H1 (cell line): ENCODE data around the gene MAMSTR. TPM values are rescaled to one million over a fixed set of nuclear protein-coding genes. Genes with fewer than 3 reads are reported as not detected.
A peak's percentile ranks its signal among the peaks of the same experiment; 100 is the strongest.

Source experiments
- CTCF ChIA-PET: fragments of 300-600 bp; sonication (Branson Sonifier 250); formaldehyde crosslinking; loops from one replicate; lab custom pipeline; 2021; ENCODE audit not compliant: partially characterized antibody; lab: Charles Lee
- POLR2A ChIA-PET: fragments of 300-600 bp; sonication (Branson Sonifier 250); formaldehyde crosslinking; loops from one replicate; lab custom pipeline; 2021; ENCODE audit warnings: inconsistent platforms; ENCODE audit not compliant: partially characterized antibody; lab: Charles Lee
- DNase-seq, 2 experiments: peaks; one replicate each; pipeline versions ENCODE4 v3.0.0 to v3.0.0-alpha.2; 2010 to 2022; ENCODE audit warnings: low spot score in 2 of 2, low read depth in 1 of 2, mixed read lengths in 1 of 2
- FAIRE-seq: peaks from 2 replicates; lab custom pipeline; 2011; peaks lifted over from hg19 to GRCh38; lab: Jason Lieb, UNC
- H2AFZ ChIP-seq: 2 replicates; pipeline ENCODE4 v1.8.1; 2012; ENCODE audit warnings: low read length, inconsistent platforms
- H2AK5ac ChIP-seq: 2 replicates; pipeline ENCODE4 v1.6.1; 2013; ENCODE audit warnings: low read depth, low read length
- H2BK120ac ChIP-seq: replicated peaks from 2 replicates; pipeline ENCODE3; 2013; ENCODE audit warnings: low read depth, low read length, inconsistent platforms
- H2BK12ac ChIP-seq: 2 replicates; pipeline ENCODE4 v1.6.1; 2013; ENCODE audit warnings: low read depth, low read length
- H2BK15ac ChIP-seq: 2 replicates; pipeline ENCODE4 v1.6.1; 2013; ENCODE audit warnings: low read length
- H2BK20ac ChIP-seq: 2 replicates; pipeline ENCODE4 v1.6.1; 2013; ENCODE audit warnings: low read length
- H2BK5ac ChIP-seq: 2 replicates; pipeline ENCODE4 v1.6.1; 2013; ENCODE audit warnings: low read depth, low read length
- H3K14ac ChIP-seq: 2 replicates; pipeline ENCODE4 v1.6.1; 2013; ENCODE audit warnings: inconsistent platforms; ENCODE audit not compliant: insufficient read length
- H3K18ac ChIP-seq: 2 replicates; pipeline ENCODE4 v1.6.1; 2013; ENCODE audit warnings: low read length; ENCODE audit errors: extremely low read depth
- H3K23ac ChIP-seq: 2 replicates; pipeline ENCODE4 v1.6.1; 2013; ENCODE audit warnings: inconsistent platforms; ENCODE audit not compliant: insufficient read length
- H3K23me2 ChIP-seq: 2 replicates; pipeline ENCODE4 v1.6.1; 2013; ENCODE audit warnings: low read depth, low read length
- H3K27ac ChIP-seq: 2 replicates; pipeline ENCODE4 v1.6.1; 2011; ENCODE audit warnings: low read depth, low read length, inconsistent platforms
- H3K27me3 ChIP-seq, 4 experiments: replicated peaks in 1 of 4; 1 replicate in 1 of 4; 2 replicates in 3 of 4; pipeline versions ENCODE4 v1.6.1 to v1.8.1; 2011 to 2013; ENCODE audit warnings: low read length in 3 of 4, mild to moderate bottlenecking in 3 of 4, inconsistent platforms in 2 of 4, mixed read lengths in 2 of 4, moderate library complexity in 1 of 4; ENCODE audit not compliant: control insufficient read depth in 3 of 4, insufficient read depth in 3 of 4; ENCODE audit errors: extremely low read depth in 1 of 4
- H3K36me3 ChIP-seq, 4 experiments: 2 replicates each; pipeline versions ENCODE4 v1.6.1 to v1.8.1; 2011 to 2013; ENCODE audit warnings: mild to moderate bottlenecking in 4 of 4, low read length in 3 of 4, moderate library complexity in 2 of 4, control low read depth in 1 of 4, inconsistent platforms in 1 of 4; ENCODE audit not compliant: insufficient read depth in 4 of 4, control insufficient read depth in 2 of 4
- H3K4ac ChIP-seq: replicated peaks from 2 replicates; pipeline ENCODE3; 2013; ENCODE audit warnings: low read length, low read depth, mixed read lengths, inconsistent platforms; ENCODE audit not compliant: insufficient read length
- H3K4me1 ChIP-seq, 4 experiments: replicated peaks in 1 of 4; 1 replicate in 1 of 4; 2 replicates in 3 of 4; pipeline versions ENCODE4 v1.6.1 to v1.8.1; 2011 to 2013; ENCODE audit warnings: low read length in 3 of 4, inconsistent platforms in 2 of 4, mixed read lengths in 1 of 4; ENCODE audit not compliant: insufficient read depth in 4 of 4, control insufficient read depth in 3 of 4
- H3K4me2 ChIP-seq, 2 experiments: 2 replicates each; pipeline versions ENCODE4 v1.6.1 to v1.8.1; 2011 to 2013; ENCODE audit warnings: low read depth in 2 of 2, low read length in 2 of 2, control low read depth in 1 of 2, inconsistent platforms in 1 of 2, mild to moderate bottlenecking in 1 of 2; ENCODE audit not compliant: insufficient read depth in 1 of 2
- H3K4me3 ChIP-seq, 4 experiments: fragments of 200-600, 300-600 bp in 1 of 4; sonication (generic), shearing (Covaris generic), sonication (Bioruptor Twin) in 1 of 4; 2 replicates each; pipeline versions ENCODE4 v1.5.1 to v1.8.1; 2011 to 2016; ENCODE audit warnings: low read length in 4 of 4, low read depth in 3 of 4, control low read depth in 2 of 4, inconsistent platforms in 2 of 4, mild to moderate bottlenecking in 2 of 4, mixed read lengths in 1 of 4, moderate library complexity in 1 of 4; ENCODE audit not compliant: insufficient read depth in 2 of 4; ENCODE audit errors: extremely low read depth in 1 of 4
- H3K56ac ChIP-seq: replicated peaks from 2 replicates; pipeline ENCODE3; 2013; ENCODE audit warnings: low read depth, mild to moderate bottlenecking, mixed read lengths, low read length, inconsistent platforms; ENCODE audit not compliant: insufficient read length
- H3K79me1 ChIP-seq: 2 replicates; pipeline ENCODE4 v1.6.1; 2013; ENCODE audit warnings: low read depth, low read length, control low read depth
- H3K79me2 ChIP-seq, 2 experiments: 2 replicates each; pipeline versions ENCODE4 v1.6.1 to v1.8.1; 2012 to 2013; ENCODE audit warnings: low read length in 2 of 2, mild to moderate bottlenecking in 2 of 2, inconsistent platforms in 1 of 2; ENCODE audit not compliant: insufficient read depth in 2 of 2, control insufficient read depth in 1 of 2
- H3K9ac ChIP-seq, 4 experiments: replicated peaks in 1 of 4; 1 replicate in 1 of 4; 2 replicates in 3 of 4; pipeline versions ENCODE4 v1.6.1 to v1.8.1; 2011 to 2013; ENCODE audit warnings: low read depth in 3 of 4, low read length in 3 of 4, control low read depth in 2 of 4, mild to moderate bottlenecking in 2 of 4, moderate library complexity in 2 of 4, inconsistent platforms in 1 of 4; ENCODE audit errors: extremely low read depth in 1 of 4
- H3K9me3 ChIP-seq, 2 experiments: 2 replicates each; pipeline versions ENCODE4 v1.6.1 to v1.8.1; 2012 to 2013; ENCODE audit warnings: mild to moderate bottlenecking in 2 of 2, moderate library complexity in 2 of 2, control low read depth in 1 of 2, inconsistent platforms in 1 of 2, low read depth in 1 of 2, low read length in 1 of 2, mixed read lengths in 1 of 2; ENCODE audit not compliant: insufficient read depth in 2 of 2
- H4K20me1 ChIP-seq, 2 experiments: replicated peaks in 1 of 2; 2 replicates each; pipeline versions ENCODE3 to v1.8.1; 2011 to 2013; ENCODE audit warnings: inconsistent platforms in 2 of 2, low read length in 2 of 2, mild to moderate bottlenecking in 1 of 2; ENCODE audit not compliant: insufficient read depth in 2 of 2, control insufficient read depth in 1 of 2
- H4K5ac ChIP-seq: 2 replicates; pipeline ENCODE4 v1.6.1; 2013; ENCODE audit warnings: low read length, low read depth, mixed read lengths, inconsistent platforms; ENCODE audit not compliant: insufficient read length
- H4K8ac ChIP-seq: 2 replicates; pipeline ENCODE4 v1.8.0; 2013; ENCODE audit warnings: mild to moderate bottlenecking, moderate library complexity, low read length, inconsistent platforms; ENCODE audit not compliant: insufficient read depth; ENCODE audit errors: extremely low read depth
- H4K91ac ChIP-seq: replicated peaks from 2 replicates; pipeline ENCODE3; 2013; ENCODE audit warnings: low read length, mixed read lengths, inconsistent platforms; ENCODE audit not compliant: insufficient read length
- KDM4A ChIP-seq: IDR thresholded peaks from one replicate; pipeline ENCODE4 v1.7.1; 2012; ENCODE audit warnings: low read depth, mild to moderate bottlenecking, moderate library complexity, low read length, inconsistent platforms; ENCODE audit not compliant: severe bottlenecking
- SIX5 ChIP-seq: IDR thresholded peaks from 2 replicates; pipeline ENCODE4 v1.6.1; 2011; ENCODE audit warnings: mild to moderate bottlenecking, low read depth, low read length
- WGBS, 2 experiments: shearing (Covaris generic) in 1 of 2; methylation state at CpG; one replicate each; pipeline versions ENCODE4 v1.1.6 to v1.1.7; 2013 to 2015; ENCODE audit warnings: low lambda C conversion rate in 2 of 2, mixed read lengths in 2 of 2, inconsistent platforms in 1 of 2, low coverage in 1 of 2, missing lambda C conversion rate in 1 of 2; ENCODE audit not compliant: insufficient replicate concordance in 2 of 2, insufficient coverage in 1 of 2, insufficient read length in 1 of 2; ENCODE audit errors: extremely low coverage in 1 of 2, missing lambda C conversion rate in 1 of 2; 5-methylcytosine and 5-hydroxymethylcytosine counted together
- polyA plus RNA-seq, 7 experiments: library from polyadenylated mRNA; depleted of rRNA in 3 of 7; stranded (reverse) in 5 of 7; unstranded in 2 of 7; fragments of >200 nt in 5 of 7; fragments of 200-250 nt in 2 of 7; gene quantifications; 1 replicate in 5 of 7; 2 replicates in 1 of 7; 4 replicates in 1 of 7; pipeline versions ENCODE4 v1.2.1 to v1.2.3, GENCODE V29; 2011 to 2013; ENCODE audit warnings: missing spikeins in 2 of 7, mixed read lengths in 2 of 7
- total RNA-seq: library from RNA; stranded (reverse); fragmentation: NEBNext Ultra II Directional; extraction: Animal tissue kit (Norgen Biotek cat#: 25700); gene quantifications from 2 replicates; pipeline ENCODE4 v1.2.1, GENCODE V29; 2021

Gene MAMSTR
- total and polyA plus RNA-seq, 2 of the 8 experiments (the other 6 are each of a cell fraction or from before 2014, with no cell fraction given), result 2.0 to 2.3 TPM

- Histone ChIP-seq H2BK15ac (peak within 1 kb of the TSS; percentile 84; the same call in 1 of the 2 replicates), H3K36me3 (no peaks in the 10 kb centered on the region), H2BK120ac (no peak within 1 kb of the TSS), H3K23ac (no peak within 1 kb of the TSS), H3K4me3 (peak within 1 kb of the TSS; percentile 38 to 75 (median 52)), H3K79me1 (no peaks in the 10 kb centered on the region), H3K79me2 (no peaks in the 10 kb centered on the region), H3K56ac (no peak within 1 kb of the TSS), H2AK5ac (no peak within 1 kb of the TSS; the same call in 1 of the 2 replicates), H2BK20ac (no peak within 1 kb of the TSS), H3K27ac (no peak within 1 kb of the TSS), H2BK12ac (peak within 1 kb of the TSS; percentile 17; the same call in 1 of the 2 replicates), H3K4me2 (peak within 1 kb of the TSS; percentile 75 to 95), H4K91ac (no peak within 1 kb of the TSS), H3K27me3 (peaks cover 3 to 19% (median 12%) of the 10 kb centered on the region in 4 experiments; a peak in 6 of 7 replicates), H3K18ac (peak within 1 kb of the TSS; percentile 32; the same call in 1 of the 2 replicates), H3K14ac (no peak within 1 kb of the TSS), H2AFZ (no peak within 1 kb of the TSS), H2BK5ac (0 out of 2 replicates have a peak within 1 kb of the TSS, but pooled peaks have one; percentile 9), H3K4me1 (peaks cover 5 to 26% (median 22%) of the 10 kb centered on the region in 4 experiments), H3K4ac (no peak within 1 kb of the TSS), H3K23me2 (peaks cover 10% of the 10 kb centered on the region; the same call in 1 of the 2 replicates), H3K9me3 (no peaks in the 10 kb centered on the region), H3K9ac (no peak within 1 kb of the TSS), H4K8ac (no peak within 1 kb of the TSS), H4K20me1 (no peaks in the 10 kb centered on the region), H4K5ac (no peak within 1 kb of the TSS)
- FAIRE-seq (no peak), DNase-seq (no peak)
- POLR2A ChIA-PET, result interaction anchor here (0.8 to 4.5 kb wide), 17 partner anchors 10 to 126 kb away, joined by 3 to 22 read pairs (median 8); partner anchors contain the start of genes CA11, FAM83E and FUT2
- 75% methylated on average over 23 of the region's 27 CpGs; no CpG with 5 or more reads in 1 of the 2 experiments for WGBS, 2 experiments
- TF ChIP-seq SIX5 (no peak), KDM4A (peak; percentile 4)
- CTCF ChIA-PET, result interaction anchor here (0.7 to 3.6 kb wide), 8 partner anchors 12 to 101 kb away, joined by 3 to 23 read pairs (median 7); partner anchors contain the start of genes CA11 and FUT2
Observed at GRCh38 chr19:48740164-48740972, 20.8 kb upstream of the MAMSTR start, which contains the start of gene RASIP1. Gene RASIP1 (minus strand): TSS chr19:48740610. CDS start chr19:48740282, 328 bp downstream.
